HepG2 (cell line): ENCODE measurements around the gene SFXN1.

Experiments
- AKAP8 ChIP-seq: sonication (generic); formaldehyde crosslinking; IDR thresholded peaks from 2 replicates; pipeline ENCODE4 v1.5.1; 2020; ENCODE audit warnings: mild to moderate bottlenecking, missing genetic modification reagents
- EZH2 ChIP-seq: conservative IDR thresholded peaks from 2 replicates; pipeline ENCODE4 v1.6.1; 2012; ENCODE audit warnings: mild to moderate bottlenecking, low read depth, low read length, moderate library complexity
- GABPA ChIP-seq, 2 experiments: IDR thresholded peaks; 2 replicates each; pipeline ENCODE4 v1.6.1; 2011 to 2016; ENCODE audit warnings: low read depth in 2 of 2, low read length in 1 of 2, missing biosample characterization in 1 of 2, missing genetic modification characterization in 1 of 2
- MYC ChIP-seq: sonication (generic); formaldehyde crosslinking; IDR thresholded peaks from 2 replicates; pipeline ENCODE4 v1.9.0; 2021; ENCODE audit warnings: missing genetic modification reagents, borderline replicate concordance
- ZNF121 ChIP-seq: sonication (generic); formaldehyde crosslinking; IDR thresholded peaks from 2 replicates; pipeline ENCODE4 v1.5.0; 2020; ENCODE audit warnings: mild to moderate bottlenecking, missing genetic modification reagents
- ZNF703 ChIP-seq: sonication (generic); formaldehyde crosslinking; IDR thresholded peaks from 2 replicates; pipeline ENCODE4 v1.5.1; 2020; ENCODE audit warnings: missing genetic modification reagents, mild to moderate bottlenecking, moderate library complexity, borderline replicate concordance
- ZSCAN20 ChIP-seq: sonication (generic); formaldehyde crosslinking; IDR thresholded peaks from 2 replicates; pipeline ENCODE4 v1.4.0; 2020; ENCODE audit warnings: missing genetic modification reagents, mild to moderate bottlenecking, borderline replicate concordance
- TF ChIP-seq, protein P1 (sequence below): sonication (generic); formaldehyde crosslinking; IDR thresholded peaks from 2 replicates; pipeline ENCODE4 v1.5.0; 2020; ENCODE audit warnings: missing genetic modification reagents
- TF ChIP-seq, protein P2 (sequence below): sonication (generic); formaldehyde crosslinking; IDR thresholded peaks from 2 replicates; pipeline ENCODE4 v1.5.0; 2020; ENCODE audit warnings: mild to moderate bottlenecking, missing genetic modification reagents, moderate library complexity
- TF ChIP-seq, protein P3 (sequence below), 2 experiments: IDR thresholded peaks; 2 replicates each; pipeline ENCODE4 v1.6.1; 2011 to 2012; ENCODE audit warnings: low read length in 2 of 2, borderline replicate concordance in 1 of 2, low read depth in 1 of 2, mild to moderate bottlenecking in 1 of 2, moderate library complexity in 1 of 2

DNA sequence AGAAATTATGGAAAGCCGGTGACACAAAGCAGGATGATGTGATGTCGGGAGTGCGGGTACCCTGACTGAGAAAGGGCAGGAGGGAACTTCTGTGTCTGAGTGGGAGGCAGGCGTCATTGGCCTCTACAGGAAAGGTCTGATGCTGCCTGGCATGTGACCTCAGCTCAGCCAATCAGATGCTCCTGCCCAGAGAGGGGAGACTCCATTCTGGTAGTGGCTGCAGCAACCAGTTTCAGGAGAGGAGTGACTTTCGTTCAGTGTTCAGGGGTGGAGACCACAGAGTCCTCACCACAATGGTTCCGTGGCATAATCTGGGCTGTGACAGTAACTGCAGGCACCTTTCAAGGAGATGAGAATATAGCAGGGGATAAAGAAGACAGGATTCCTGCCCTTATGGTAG lies 6.7 kb upstream of the SFXN1 start:
- TF ChIP-seq, protein P1, sequence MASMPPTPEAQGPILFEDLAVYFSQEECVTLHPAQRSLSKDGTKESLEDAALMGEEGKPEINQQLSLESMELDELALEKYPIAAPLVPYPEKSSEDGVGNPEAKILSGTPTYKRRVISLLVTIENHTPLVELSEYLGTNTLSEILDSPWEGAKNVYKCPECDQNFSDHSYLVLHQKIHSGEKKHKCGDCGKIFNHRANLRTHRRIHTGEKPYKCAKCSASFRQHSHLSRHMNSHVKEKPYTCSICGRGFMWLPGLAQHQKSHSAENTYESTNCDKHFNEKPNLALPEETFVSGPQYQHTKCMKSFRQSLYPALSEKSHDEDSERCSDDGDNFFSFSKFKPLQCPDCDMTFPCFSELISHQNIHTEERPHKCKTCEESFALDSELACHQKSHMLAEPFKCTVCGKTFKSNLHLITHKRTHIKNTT (CRISPR knock-in tag) = no peak
- no peak for TF ChIP-seq ZNF121 (CRISPR knock-in tag)
- TF ChIP-seq AKAP8 = no peak
- TF ChIP-seq EZH2 = no peak
- no peak for TF ChIP-seq ZNF703 (CRISPR knock-in tag)
- TF ChIP-seq, protein P2, sequence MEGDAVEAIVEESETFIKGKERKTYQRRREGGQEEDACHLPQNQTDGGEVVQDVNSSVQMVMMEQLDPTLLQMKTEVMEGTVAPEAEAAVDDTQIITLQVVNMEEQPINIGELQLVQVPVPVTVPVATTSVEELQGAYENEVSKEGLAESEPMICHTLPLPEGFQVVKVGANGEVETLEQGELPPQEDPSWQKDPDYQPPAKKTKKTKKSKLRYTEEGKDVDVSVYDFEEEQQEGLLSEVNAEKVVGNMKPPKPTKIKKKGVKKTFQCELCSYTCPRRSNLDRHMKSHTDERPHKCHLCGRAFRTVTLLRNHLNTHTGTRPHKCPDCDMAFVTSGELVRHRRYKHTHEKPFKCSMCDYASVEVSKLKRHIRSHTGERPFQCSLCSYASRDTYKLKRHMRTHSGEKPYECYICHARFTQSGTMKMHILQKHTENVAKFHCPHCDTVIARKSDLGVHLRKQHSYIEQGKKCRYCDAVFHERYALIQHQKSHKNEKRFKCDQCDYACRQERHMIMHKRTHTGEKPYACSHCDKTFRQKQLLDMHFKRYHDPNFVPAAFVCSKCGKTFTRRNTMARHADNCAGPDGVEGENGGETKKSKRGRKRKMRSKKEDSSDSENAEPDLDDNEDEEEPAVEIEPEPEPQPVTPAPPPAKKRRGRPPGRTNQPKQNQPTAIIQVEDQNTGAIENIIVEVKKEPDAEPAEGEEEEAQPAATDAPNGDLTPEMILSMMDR (CRISPR knock-in tag) = no peak
- TF ChIP-seq, protein P3, sequence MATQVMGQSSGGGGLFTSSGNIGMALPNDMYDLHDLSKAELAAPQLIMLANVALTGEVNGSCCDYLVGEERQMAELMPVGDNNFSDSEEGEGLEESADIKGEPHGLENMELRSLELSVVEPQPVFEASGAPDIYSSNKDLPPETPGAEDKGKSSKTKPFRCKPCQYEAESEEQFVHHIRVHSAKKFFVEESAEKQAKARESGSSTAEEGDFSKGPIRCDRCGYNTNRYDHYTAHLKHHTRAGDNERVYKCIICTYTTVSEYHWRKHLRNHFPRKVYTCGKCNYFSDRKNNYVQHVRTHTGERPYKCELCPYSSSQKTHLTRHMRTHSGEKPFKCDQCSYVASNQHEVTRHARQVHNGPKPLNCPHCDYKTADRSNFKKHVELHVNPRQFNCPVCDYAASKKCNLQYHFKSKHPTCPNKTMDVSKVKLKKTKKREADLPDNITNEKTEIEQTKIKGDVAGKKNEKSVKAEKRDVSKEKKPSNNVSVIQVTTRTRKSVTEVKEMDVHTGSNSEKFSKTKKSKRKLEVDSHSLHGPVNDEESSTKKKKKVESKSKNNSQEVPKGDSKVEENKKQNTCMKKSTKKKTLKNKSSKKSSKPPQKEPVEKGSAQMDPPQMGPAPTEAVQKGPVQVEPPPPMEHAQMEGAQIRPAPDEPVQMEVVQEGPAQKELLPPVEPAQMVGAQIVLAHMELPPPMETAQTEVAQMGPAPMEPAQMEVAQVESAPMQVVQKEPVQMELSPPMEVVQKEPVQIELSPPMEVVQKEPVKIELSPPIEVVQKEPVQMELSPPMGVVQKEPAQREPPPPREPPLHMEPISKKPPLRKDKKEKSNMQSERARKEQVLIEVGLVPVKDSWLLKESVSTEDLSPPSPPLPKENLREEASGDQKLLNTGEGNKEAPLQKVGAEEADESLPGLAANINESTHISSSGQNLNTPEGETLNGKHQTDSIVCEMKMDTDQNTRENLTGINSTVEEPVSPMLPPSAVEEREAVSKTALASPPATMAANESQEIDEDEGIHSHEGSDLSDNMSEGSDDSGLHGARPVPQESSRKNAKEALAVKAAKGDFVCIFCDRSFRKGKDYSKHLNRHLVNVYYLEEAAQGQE (IDR thresholded peaks at IDR 0.05; ENCODE audit: borderline replicate concordance in 1 of 2, low read depth in 1 of 2, low read length in 2 of 2) = no peak
- TF ChIP-seq GABPA (IDR thresholded peaks at IDR 0.05; ENCODE audit: low read depth, low read length) = no peak
- TF ChIP-seq GABPA (CRISPR knock-in tag; IDR thresholded peaks at IDR 0.05; ENCODE audit: low read depth) = no peak
- TF ChIP-seq ZSCAN20 (CRISPR knock-in tag) = no peak
- TF ChIP-seq MYC (CRISPR knock-in tag) = no peak
